ENCODE measurements around the gene MKRN1. TPM values are rescaled to one million over a fixed set of nuclear protein-coding genes. Genes with fewer than 3 reads are reported as not detected.
"Not testable (repeated sequence)": the region's sequence is repeated elsewhere in the genome, so short reads cannot be mapped to it uniquely, and the experiment has no call there.

MKRN1 gene, protein sequence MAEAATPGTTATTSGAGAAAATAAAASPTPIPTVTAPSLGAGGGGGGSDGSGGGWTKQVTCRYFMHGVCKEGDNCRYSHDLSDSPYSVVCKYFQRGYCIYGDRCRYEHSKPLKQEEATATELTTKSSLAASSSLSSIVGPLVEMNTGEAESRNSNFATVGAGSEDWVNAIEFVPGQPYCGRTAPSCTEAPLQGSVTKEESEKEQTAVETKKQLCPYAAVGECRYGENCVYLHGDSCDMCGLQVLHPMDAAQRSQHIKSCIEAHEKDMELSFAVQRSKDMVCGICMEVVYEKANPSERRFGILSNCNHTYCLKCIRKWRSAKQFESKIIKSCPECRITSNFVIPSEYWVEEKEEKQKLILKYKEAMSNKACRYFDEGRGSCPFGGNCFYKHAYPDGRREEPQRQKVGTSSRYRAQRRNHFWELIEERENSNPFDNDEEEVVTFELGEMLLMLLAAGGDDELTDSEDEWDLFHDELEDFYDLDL
- total RNA-seq (2014; rRNA removed; shearing (Covaris generic)) = 46.6 and 50.5 TPM in 2 replicates

DNA sequence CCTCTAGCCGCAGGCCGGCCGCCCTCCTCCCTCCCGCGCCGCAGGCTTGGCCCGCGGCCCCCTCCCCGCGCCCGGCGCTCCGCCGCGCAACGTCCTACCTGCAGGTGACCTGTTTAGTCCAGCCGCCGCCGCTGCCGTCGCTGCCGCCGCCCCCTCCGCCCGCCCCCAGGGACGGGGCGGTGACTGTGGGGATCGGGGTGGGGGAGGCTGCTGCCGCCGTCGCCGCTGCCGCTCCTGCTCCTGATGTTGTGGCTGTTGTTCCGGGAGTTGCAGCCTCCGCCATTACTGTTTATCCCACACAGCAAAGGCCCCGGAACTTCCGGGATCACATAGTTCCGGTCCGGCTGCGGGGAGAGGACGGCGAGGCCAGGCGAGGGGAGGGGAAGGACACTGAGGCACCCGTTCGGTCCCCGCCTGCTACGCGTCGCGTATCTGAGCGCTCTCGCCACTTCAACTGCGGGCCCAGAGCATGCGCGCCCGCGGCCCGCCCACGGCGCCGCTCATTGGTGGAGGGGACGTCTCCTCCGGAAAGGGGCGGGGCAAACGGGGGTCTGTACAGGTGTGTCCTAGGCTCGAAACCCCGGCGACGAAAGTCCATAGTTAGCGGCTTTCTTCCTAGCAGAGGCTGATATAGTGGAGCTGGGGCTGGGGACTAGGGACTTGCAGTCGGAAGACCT is at the start of gene MKRN1:
Gene MKRN1, minus strand, starts transcription at position 444 of the 677 bp plus-strand sequence. Its CDS starts 161 bp downstream, at position 283.
- DNase-seq (ENCODE audit: low read depth in 1 of 2, low spot score in 2 of 2) = peak; percentile 88 to 93
- Histone ChIP-seq H3K27ac (peak within 1 kb of the TSS; percentile 31), H3K36me3 (peaks cover 6% of the 10 kb centered on the region; the same call in 1 of the 2 replicates), H3K4me1 (replicated peaks) (peaks cover 9% of the 10 kb centered on the region), H3K27me3 (replicated peaks) (no peaks in the 10 kb centered on the region), H3K9me3 (replicated peaks) (no peaks in the 10 kb centered on the region), H3K4me3 (peak within 1 kb of the TSS; percentile 80)

- DNase-seq (ENCODE audit: low read depth in 1 of 2, low spot score in 2 of 2) = no peak
- Histone ChIP-seq H3K27me3 (replicated peaks) (no peaks in the 10 kb centered on the region), H3K9me3 (replicated peaks) (no peaks in the 10 kb centered on the region), H3K36me3 (no peaks in the 10 kb centered on the region), H3K4me1 (replicated peaks) (no peaks in the 10 kb centered on the region), H3K4me3 (no peak overlapping the region), H3K27ac (no peak overlapping the region)
Observed at GRCh38 chr7:140526787-140527664, 47.7 kb upstream of the MKRN1 start.

DNA sequence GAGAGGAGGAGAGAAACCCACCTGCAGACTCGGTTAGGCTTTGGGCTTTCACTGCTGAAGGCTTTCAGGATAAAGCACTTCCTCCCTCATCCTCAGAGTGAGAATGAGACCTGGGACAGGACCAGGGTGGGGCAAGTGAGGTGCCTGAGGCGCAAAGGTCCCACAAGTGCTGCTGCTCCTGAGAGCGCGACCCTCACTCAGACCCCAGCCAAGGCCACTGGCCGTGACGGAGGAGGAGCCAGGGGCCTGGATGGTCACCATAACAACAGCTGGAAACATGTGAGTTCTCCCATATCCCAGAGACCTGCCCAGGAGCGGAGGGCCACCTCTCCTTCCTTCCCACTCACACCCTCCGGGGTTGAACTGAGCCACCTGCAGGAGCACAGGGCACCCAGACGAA is 46.9 kb upstream of the MKRN1 start:
- Histone ChIP-seq H3K36me3 (peaks cover 6% of the 10 kb centered on the region; the same call in 1 of the 2 replicates), H3K4me1 (replicated peaks) (peaks cover 5% of the 10 kb centered on the region), H3K27ac (no peak overlapping the region), H3K9me3 (replicated peaks) (no peaks in the 10 kb centered on the region), H3K27me3 (replicated peaks) (no peaks in the 10 kb centered on the region), H3K4me3 (no peak overlapping the region)
- DNase-seq (ENCODE audit: low read depth in 1 of 2, low spot score in 2 of 2) = no peak

GRCh38 chr7:140525743-140526142 is 46.4 kb upstream of the MKRN1 start:
- no peaks in the 10 kb centered on the region for H3K27me3 ChIP-seq (replicated peaks)
- H3K9me3 ChIP-seq (replicated peaks) = no peaks in the 10 kb centered on the region
- peaks cover 8% of the 10 kb centered on the region for H3K4me1 ChIP-seq (replicated peaks)
- peaks cover 6% of the 10 kb centered on the region; the same call in 1 of the 2 replicates for H3K36me3 ChIP-seq
- DNase-seq (ENCODE audit: low read depth in 1 of 2, low spot score in 2 of 2) = no peak
- no peak overlapping the region for H3K27ac ChIP-seq
- H3K4me3 ChIP-seq = no peak overlapping the region

- Histone ChIP-seq H3K27ac (no peak overlapping the region), H3K36me3 (peaks cover 8% of the 10 kb centered on the region; the same call in 1 of the 2 replicates), H3K9me3 (replicated peaks) (no peaks in the 10 kb centered on the region), H3K27me3 (replicated peaks) (no peaks in the 10 kb centered on the region), H3K4me3 (no peak overlapping the region), H3K4me1 (replicated peaks) (peaks cover 8% of the 10 kb centered on the region)
- peak in 1 of 2 experiments; percentile 40 for DNase-seq (ENCODE audit: low read depth in 1 of 2, low spot score in 2 of 2)
Observed at GRCh38 chr7:140521421-140521820, 42.1 kb upstream of the MKRN1 start.

GRCh38 chr7:140519007-140519399 is 39.7 kb upstream of the MKRN1 start:
- Histone ChIP-seq H3K27me3 (replicated peaks) (no peaks in the 10 kb centered on the region), H3K36me3 (peaks cover 8% of the 10 kb centered on the region; the same call in 1 of the 2 replicates), H3K4me3 (no peak overlapping the region), H3K9me3 (replicated peaks) (no peaks in the 10 kb centered on the region), H3K4me1 (replicated peaks) (peaks cover 8% of the 10 kb centered on the region), H3K27ac (no peak overlapping the region)
- no peak for DNase-seq (ENCODE audit: low read depth in 1 of 2, low spot score in 2 of 2)

DNA sequence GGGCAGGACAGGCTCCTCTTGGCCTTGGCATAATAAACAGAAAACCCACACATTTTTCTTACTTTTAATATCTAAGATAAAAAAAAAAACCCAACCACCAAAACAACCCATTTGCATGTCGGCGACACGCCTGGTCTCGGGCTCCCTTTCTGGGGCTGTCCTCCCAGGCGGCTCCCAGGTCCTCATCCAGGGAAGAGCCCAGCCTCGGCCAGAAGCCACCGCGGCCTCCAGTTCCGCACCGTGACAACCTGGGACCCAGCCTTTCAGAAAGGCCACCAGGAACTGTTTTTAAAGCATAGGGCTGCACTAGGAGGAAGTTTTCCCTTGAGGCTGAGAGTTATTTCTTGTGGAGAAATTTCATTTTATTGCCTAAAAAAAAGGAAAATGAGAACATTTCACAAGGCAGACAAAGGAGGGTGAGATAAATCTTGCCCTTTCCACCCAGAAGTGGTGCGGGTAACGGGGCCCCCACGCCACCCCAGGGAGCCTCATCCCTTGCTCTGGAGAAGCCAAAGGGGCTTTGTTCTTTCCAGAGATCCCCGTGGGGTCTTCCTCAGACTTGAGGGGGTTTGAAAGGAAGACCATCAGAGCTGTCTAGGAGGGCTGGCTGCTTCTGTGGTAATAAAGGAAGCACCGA is 39.2 kb upstream of the MKRN1 start:
- H3K27me3 ChIP-seq (replicated peaks) = no peaks in the 10 kb centered on the region
- no peak overlapping the region for H3K27ac ChIP-seq
- peaks cover 8% of the 10 kb centered on the region for H3K4me1 ChIP-seq (replicated peaks)
- DNase-seq (ENCODE audit: low read depth in 1 of 2, low spot score in 2 of 2) = no peak
- no peak overlapping the region for H3K4me3 ChIP-seq
- peaks cover 8% of the 10 kb centered on the region; the same call in 1 of the 2 replicates for H3K36me3 ChIP-seq
- H3K9me3 ChIP-seq (replicated peaks) = no peaks in the 10 kb centered on the region

DNA sequence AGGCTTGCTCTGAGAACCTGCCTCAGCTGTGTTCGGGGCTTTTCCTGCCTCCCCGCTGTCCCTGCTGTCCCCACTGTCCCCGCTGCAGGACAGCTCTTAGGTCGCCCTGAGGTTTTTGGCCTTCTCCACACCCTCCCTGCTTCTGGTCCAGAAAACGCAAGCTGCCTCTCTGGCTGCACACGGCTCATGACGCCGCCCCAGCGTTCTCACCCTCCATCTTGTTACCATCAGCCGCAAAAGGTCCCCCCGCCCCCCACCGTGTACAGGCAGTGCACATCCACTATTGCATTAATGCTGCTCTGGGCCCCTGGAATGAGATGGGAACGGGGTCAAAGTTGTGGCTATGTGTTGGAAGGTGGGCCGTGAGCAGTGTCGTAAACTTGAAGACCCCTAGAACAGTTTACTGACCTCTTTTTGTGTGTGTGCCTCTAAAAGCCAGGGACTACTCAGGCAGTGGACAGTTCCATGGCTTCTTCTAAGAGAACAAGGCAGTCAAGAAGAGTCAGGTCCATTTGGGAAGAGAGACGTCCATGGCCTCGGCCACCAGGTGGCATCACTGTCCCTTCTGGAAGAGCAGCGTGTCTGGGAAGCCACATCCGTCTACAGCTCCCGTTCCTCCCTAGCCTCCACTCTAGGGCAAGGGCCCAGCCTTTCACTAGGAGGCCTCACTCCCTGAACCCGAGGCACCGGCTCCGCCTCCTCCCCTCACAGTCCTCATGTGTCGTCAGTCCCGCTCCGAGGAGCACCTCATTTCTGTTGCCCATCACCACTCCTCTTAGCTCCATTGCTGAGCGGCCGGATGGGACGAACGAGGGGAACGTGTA is 38.5 kb upstream of the MKRN1 start:
- H3K4me3 ChIP-seq = no peak overlapping the region
- no peak overlapping the region for H3K27ac ChIP-seq
- H3K27me3 ChIP-seq (replicated peaks) = no peaks in the 10 kb centered on the region
- H3K9me3 ChIP-seq (replicated peaks) = no peaks in the 10 kb centered on the region
- DNase-seq (ENCODE audit: low read depth in 1 of 2, low spot score in 2 of 2) = peak; percentile 85 to 91
- H3K36me3 ChIP-seq = peaks cover 8% of the 10 kb centered on the region; the same call in 1 of the 2 replicates
- peaks cover 8% of the 10 kb centered on the region for H3K4me1 ChIP-seq (replicated peaks)

DNA sequence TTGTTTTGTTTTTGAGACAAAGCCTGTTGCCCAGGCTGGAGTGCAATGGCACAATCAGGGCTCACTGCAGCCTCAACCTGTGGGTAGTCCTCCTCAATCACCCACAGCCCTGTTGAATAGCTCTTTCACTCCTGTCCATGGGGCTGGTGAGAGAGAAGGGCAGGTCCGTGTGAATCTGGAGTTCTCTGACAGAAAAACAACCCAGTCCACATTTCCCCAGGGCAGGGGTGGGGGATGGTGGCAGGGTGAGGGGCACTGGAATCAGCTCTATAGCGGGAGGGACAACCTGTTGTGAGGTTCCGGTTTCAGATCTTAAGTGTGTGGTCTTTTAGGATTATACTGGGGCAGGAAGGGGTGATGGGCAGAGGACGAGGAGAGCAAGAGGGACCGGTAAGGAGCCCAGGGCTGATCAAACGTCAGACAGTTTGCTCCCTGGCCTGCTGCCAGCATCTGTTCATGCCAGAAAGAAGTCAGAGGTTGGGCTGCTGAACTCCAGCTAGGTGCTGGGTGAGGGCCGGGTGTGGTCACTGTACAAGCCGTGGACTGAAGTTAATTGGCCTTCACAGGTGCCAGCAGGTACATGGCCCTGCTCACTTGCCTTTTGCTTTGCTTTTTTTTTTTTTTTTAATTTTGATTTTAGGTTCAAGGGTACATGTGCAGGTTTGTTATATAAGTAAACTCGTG is 33.2 kb upstream of the MKRN1 start:
- H3K9me3 ChIP-seq (replicated peaks) = no peaks in the 10 kb centered on the region
- DNase-seq (ENCODE audit: low read depth in 1 of 2, low spot score in 2 of 2) = no peak
- no peak overlapping the region for H3K4me3 ChIP-seq
- no peaks in the 10 kb centered on the region for H3K36me3 ChIP-seq
- no peak overlapping the region for H3K27ac ChIP-seq
- H3K27me3 ChIP-seq (replicated peaks) = no peaks in the 10 kb centered on the region
- H3K4me1 ChIP-seq (replicated peaks) = no peaks in the 10 kb centered on the region

DNA sequence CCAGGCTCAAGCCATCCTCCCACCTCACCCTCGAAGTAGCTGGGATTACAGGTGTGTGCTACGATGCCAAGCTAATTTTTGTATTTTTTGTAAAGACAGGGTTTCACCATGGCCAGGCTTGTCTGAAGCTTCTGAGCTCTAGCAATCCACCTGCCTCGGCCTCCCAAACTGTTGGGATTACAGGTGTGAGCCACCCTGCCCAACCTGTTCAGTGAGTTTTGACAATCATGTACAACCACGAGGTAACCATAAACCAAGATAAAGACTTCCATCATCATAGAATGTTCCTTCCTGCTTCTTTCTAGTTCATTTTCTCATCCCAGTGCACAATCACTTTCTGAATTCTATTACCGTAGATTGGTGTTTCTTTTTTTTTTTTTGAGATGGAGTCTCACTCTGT is 30.5 kb upstream of the MKRN1 start:
- no peaks in the 10 kb centered on the region; the same call in 1 of the 2 replicates for H3K4me1 ChIP-seq (replicated peaks)
- no peaks in the 10 kb centered on the region for H3K27me3 ChIP-seq (replicated peaks)
- no peak overlapping the region for H3K27ac ChIP-seq
- no peak overlapping the region for H3K4me3 ChIP-seq
- no peaks in the 10 kb centered on the region for H3K9me3 ChIP-seq (replicated peaks)
- no peaks in the 10 kb centered on the region for H3K36me3 ChIP-seq
- DNase-seq (ENCODE audit: low read depth in 1 of 2, low spot score in 2 of 2) = no peak

- not testable (repeated sequence) for H3K27me3 ChIP-seq (replicated peaks); H3K9me3 ChIP-seq (replicated peaks); H3K36me3 ChIP-seq; H3K27ac ChIP-seq; H3K4me3 ChIP-seq; DNase-seq (ENCODE audit: low read depth in 1 of 2, low spot score in 2 of 2); H3K4me1 ChIP-seq (replicated peaks)
Observed at GRCh38 chr7:140507556-140507955, 28.3 kb upstream of the MKRN1 start.

All from SJSA1 (cell line).